RCC 7860 (cell line): ENCODE data around the gene HOXA3.
A peak's percentile ranks its signal among the peaks of the same experiment; 100 is the strongest.

Experiments
- DNase-seq: peaks from one replicate; pipeline ENCODE4 v3.0.0-alpha.2; 2015; ENCODE audit warnings: low spot score
- FAIRE-seq: peaks from 2 replicates; lab custom pipeline; 2012; peaks lifted over from hg19 to GRCh38; lab: Jason Lieb, UNC

HOXA3 gene

GRCh38 chr7:27064661-27065060 lies 87.7 kb downstream of the HOXA3 start:
- FAIRE-seq (no peak), DNase-seq (no peak)

GRCh38 chr7:27064159-27064558 lies 88.2 kb downstream of the HOXA3 start:
- DNase-seq (peak; percentile 51), FAIRE-seq (peak; percentile 95)

- no peak for DNase-seq
- no peak for FAIRE-seq
Observed at GRCh38 chr7:27062946-27063345, 89.4 kb downstream of the HOXA3 start.
